GM12872 (cell line): ENCODE data around the gene GTF3C4.
A peak's percentile ranks its signal among the peaks of the same experiment; 100 is the strongest.

Source experiments
- CTCF ChIP-seq: IDR thresholded peaks from 3 replicates; pipeline ENCODE4 v1.5.1; 2011; ENCODE audit warnings: low read depth, mild to moderate bottlenecking, low read length, moderate library complexity; ENCODE audit not compliant: insufficient read depth

GTF3C4 gene

GRCh38 chr9:132663117-132663516 is 7.1 kb upstream of the GTF3C4 start:
- TF ChIP-seq CTCF: no peak

GRCh38 chr9:132663851-132664250 is 6.4 kb upstream of the GTF3C4 start:
- TF ChIP-seq CTCF: no peak

- no peak for TF ChIP-seq CTCF
These were observed 956 bp upstream of the GTF3C4 start for GRCh38 chr9:132669319-132669697.

- 0 out of 3 replicates have a peak, but pooled peaks have one; percentile 3 for TF ChIP-seq CTCF
These were observed 387 bp upstream of the GTF3C4 start, which contains the start of gene DDX31 for GRCh38 chr9:132669698-132670456. DDX31 (minus strand) TSS chr9:132669983; CDS start chr9:132669934, 49 bp downstream.

- no peak for TF ChIP-seq CTCF
These were observed 1.6 kb downstream of the GTF3C4 start for GRCh38 chr9:132671620-132672412.

GRCh38 chr9:132672413-132672690 is 2.1 kb downstream of the GTF3C4 start:
- no peak for TF ChIP-seq CTCF

- TF ChIP-seq CTCF: peak; percentile 31; the same call in 1 of the 3 replicates
These were observed 3.1 kb downstream of the GTF3C4 start for GRCh38 chr9:132673355-132673754.
